IMR-90 (cell line): ENCODE results near the gene SBK2. TPM values are rescaled to one million over a fixed set of nuclear protein-coding genes. Genes with fewer than 3 reads are reported as not detected.

Experiments
- ATAC-seq: fragments of 200-7000 bp; cut with Tn5 transposase; 2 replicates; pipeline ENCODE4 v1.9.1; 2020; ENCODE audit warnings: low read depth, mild to moderate bottlenecking, moderate library complexity
- BruUV-seq: library from RNA; stranded (reverse); fragments of 400-500 nt; replicated peaks from 2 replicates; lab custom pipeline; 2021; lab: Mats Ljungman, UMichigan
- CTCF ChIA-PET: fragments of 300-600 bp; formaldehyde crosslinking; extraction: SDS; loops from one replicate; lab custom pipeline; 2021; ENCODE audit warnings: antibody characterized with exemption; lab: Yijun Ruan, JAX
- POLR2A ChIA-PET: fragments of 300-600 bp; sonication (Branson Sonifier 250); formaldehyde crosslinking; loops from one replicate; lab custom pipeline; 2022; ENCODE audit warnings: antibody characterized with exemption; ENCODE audit not compliant: unreplicated experiment; lab: Charles Lee
- DNase-seq: peaks from one replicate; pipeline ENCODE4 v3.0.0; 2013
- H2AFZ ChIP-seq: replicated peaks from 2 replicates; pipeline ENCODE3; 2013; ENCODE audit warnings: low read length, mild to moderate bottlenecking; ENCODE audit not compliant: poor library complexity
- H2AK5ac ChIP-seq: 2 replicates; pipeline ENCODE4 v1.6.1; 2013; ENCODE audit warnings: low read depth, low read length, inconsistent platforms
- H2AK9ac ChIP-seq: replicated peaks from 2 replicates; pipeline ENCODE3; 2013; ENCODE audit warnings: mild to moderate bottlenecking, low read depth, low read length, moderate library complexity; ENCODE audit not compliant: poor library complexity
- H2BK120ac ChIP-seq: 2 replicates; pipeline ENCODE4 v1.6.1; 2013; ENCODE audit warnings: low read depth, low read length, inconsistent platforms
- H2BK15ac ChIP-seq: 3 replicates; pipeline ENCODE4 v1.6.1; 2013; ENCODE audit warnings: low read depth, low read length, inconsistent platforms
- H2BK20ac ChIP-seq: 2 replicates; pipeline ENCODE4 v1.6.1; 2013; ENCODE audit warnings: low read depth, mild to moderate bottlenecking, inconsistent platforms, low read length, moderate library complexity
- H2BK5ac ChIP-seq: 2 replicates; pipeline ENCODE4 v1.6.1; 2013; ENCODE audit warnings: mild to moderate bottlenecking, low read depth, low read length, inconsistent platforms; ENCODE audit not compliant: poor library complexity, severe bottlenecking
- H3K14ac ChIP-seq: replicated peaks from 2 replicates; pipeline ENCODE4 v1.6.1; 2013; ENCODE audit warnings: low read depth, low read length, inconsistent platforms
- H3K18ac ChIP-seq: 2 replicates; pipeline ENCODE4 v1.6.1; 2013; ENCODE audit warnings: low read depth, low read length, control low read depth
- H3K23ac ChIP-seq: 2 replicates; pipeline ENCODE4 v1.6.1; 2013; ENCODE audit warnings: low read depth, low read length, inconsistent platforms
- H3K27ac ChIP-seq: 2 replicates; pipeline ENCODE4 v1.5.1; 2013; ENCODE audit warnings: mild to moderate bottlenecking, control low read depth, low read length; ENCODE audit not compliant: insufficient read depth
- H3K27me3 ChIP-seq: 2 replicates; pipeline ENCODE4 v1.6.1; 2013; ENCODE audit warnings: low read length; ENCODE audit not compliant: control insufficient read depth, insufficient read depth
- H3K36me3 ChIP-seq: 2 replicates; pipeline ENCODE4 v1.6.1; 2013; ENCODE audit warnings: low read length, mixed read lengths; ENCODE audit not compliant: control insufficient read depth, insufficient read depth
- H3K4ac ChIP-seq: 2 replicates; pipeline ENCODE4 v1.6.1; 2013; ENCODE audit warnings: low read depth, low read length, inconsistent platforms
- H3K4me1 ChIP-seq: 2 replicates; pipeline ENCODE4 v1.6.1; 2013; ENCODE audit warnings: low read length, mixed read lengths; ENCODE audit not compliant: control insufficient read depth, insufficient read depth
- H3K4me2 ChIP-seq: 2 replicates; pipeline ENCODE4 v1.6.1; 2013; ENCODE audit warnings: low read depth, mild to moderate bottlenecking, control low read depth, low read length, moderate library complexity
- H3K4me3 ChIP-seq: 2 replicates; pipeline ENCODE4 v1.5.1; 2013; ENCODE audit warnings: low read depth, mild to moderate bottlenecking, control low read depth, low read length, moderate library complexity; ENCODE audit not compliant: insufficient read depth
- H3K56ac ChIP-seq: 2 replicates; pipeline ENCODE4 v1.6.1; 2013; ENCODE audit warnings: low read length, inconsistent platforms; ENCODE audit not compliant: insufficient read depth; ENCODE audit errors: extremely low read depth
- H3K79me1 ChIP-seq, 2 experiments: 2 replicates each; pipeline ENCODE4 v1.6.1; 2013; ENCODE audit warnings: low read length in 2 of 2, inconsistent platforms in 1 of 2, low read depth in 1 of 2
- H3K9ac ChIP-seq: 2 replicates; pipeline ENCODE4 v1.6.1; 2013; ENCODE audit warnings: low read depth, low read length, control low read depth
- H3K9me1 ChIP-seq: 2 replicates; pipeline ENCODE4 v1.6.1; 2013; ENCODE audit warnings: low read length, inconsistent platforms; ENCODE audit not compliant: insufficient read depth
- H3K9me3 ChIP-seq: 2 replicates; pipeline ENCODE4 v1.6.1; 2013; ENCODE audit warnings: low read length; ENCODE audit not compliant: control insufficient read depth, insufficient read depth
- H4K20me1 ChIP-seq: 2 replicates; pipeline ENCODE4 v1.6.1; 2013; ENCODE audit warnings: low read length, inconsistent platforms; ENCODE audit not compliant: insufficient read depth
- H4K5ac ChIP-seq: 2 replicates; pipeline ENCODE4 v1.6.1; 2013; ENCODE audit warnings: mild to moderate bottlenecking, low read depth, low read length, control low read depth
- H4K8ac ChIP-seq, 2 experiments: 2 replicates each; pipeline ENCODE4 v1.6.1; 2013; ENCODE audit warnings: low read depth in 2 of 2, low read length in 2 of 2, control low read depth in 1 of 2, inconsistent platforms in 1 of 2
- H4K91ac ChIP-seq: 2 replicates; pipeline ENCODE4 v1.6.1; 2013; ENCODE audit warnings: low read depth, low read length, inconsistent platforms; ENCODE audit not compliant: insufficient read depth
- BHLHE40 ChIP-seq: fragments of 150-350 bp; IDR thresholded peaks from 2 replicates; pipeline ENCODE4 v1.6.1; 2016; ENCODE audit warnings: mild to moderate bottlenecking, low read depth, low read length
- FOS ChIP-seq: fragments of 150-350 bp; IDR thresholded peaks from 2 replicates; pipeline ENCODE4 v1.6.1; 2016; ENCODE audit warnings: low read depth, low read length
- MAFK ChIP-seq: IDR thresholded peaks from 2 replicates; pipeline ENCODE4 v1.6.1; 2012; ENCODE audit warnings: low read depth, low read length, improper control_type of control experiment
- POLR2A ChIP-seq: IDR thresholded peaks from 2 replicates; pipeline ENCODE4 v1.6.1; 2012; ENCODE audit warnings: mild to moderate bottlenecking, low read depth, low read length
- RCOR1 ChIP-seq: IDR thresholded peaks from 2 replicates; pipeline ENCODE4 v1.6.1; 2012; ENCODE audit warnings: mild to moderate bottlenecking, low read length, improper control_type of control experiment; ENCODE audit not compliant: insufficient replicate concordance
- WGBS, 2 experiments: methylation state at CpG; one replicate each; pipeline versions ENCODE4 v1.1.5 to v1.1.7; 2013; ENCODE audit warnings: missing lambda C conversion rate in 2 of 2; ENCODE audit not compliant: insufficient read length in 1 of 2; ENCODE audit errors: extremely low coverage in 2 of 2; 5-methylcytosine and 5-hydroxymethylcytosine counted together
- dilution Hi-C: fragments of 300-500 bp; cut with HindIII; formaldehyde crosslinking; loops from one replicate; pipeline ENCODE4 v1.14.3; 2018; ENCODE audit warnings: low sequenced_read_pairs; ENCODE audit not compliant: unreplicated experiment
- in situ Hi-C: fragments of 300-500 bp; cut with MboI; formaldehyde crosslinking; loops from 3 replicates; pipeline ENCODE4 v1.14.3; 2019; ENCODE audit warnings: low sequenced_read_pairs, inconsistent platforms, mixed read lengths
- intact Hi-C: fragments of 100-400 bp; cut with micrococcal nuclease; formaldehyde crosslinking; loops from 2 replicates; pipeline ENCODE4 v1.10.0; 2022
- polyA plus RNA-seq, 3 experiments: library from polyadenylated mRNA; depleted of rRNA; stranded (reverse); fragments of >200 nt; gene quantifications; 2 replicates each; pipeline ENCODE4 v1.2.3, GENCODE V29; 2012; ENCODE audit warnings: low replicate concordance in 1 of 3
- total RNA-seq: library from RNA; depleted of rRNA; stranded (reverse); fragments of >200 nt; gene quantifications from 2 replicates; pipeline ENCODE4 v1.2.3, GENCODE V29; 2012
- TF ChIP-seq, protein P1 (sequence below): fragments of 150-350 bp; IDR thresholded peaks from 2 replicates; pipeline ENCODE4 v1.6.1; 2017; ENCODE audit warnings: mild to moderate bottlenecking, antibody characterized with exemption, low read length, low read depth
- TF ChIP-seq, protein P2 (sequence below): fragments of 150-350 bp; IDR thresholded peaks from 2 replicates; pipeline ENCODE4 v1.6.1; 2016; ENCODE audit warnings: low read depth, mild to moderate bottlenecking, low read length, moderate library complexity, borderline replicate concordance

SBK2 gene
- total and polyA plus RNA-seq, 2 of the 4 experiments (the other 2 are of a cell fraction), result 0.48 TPM; not detected in 1

DNA sequence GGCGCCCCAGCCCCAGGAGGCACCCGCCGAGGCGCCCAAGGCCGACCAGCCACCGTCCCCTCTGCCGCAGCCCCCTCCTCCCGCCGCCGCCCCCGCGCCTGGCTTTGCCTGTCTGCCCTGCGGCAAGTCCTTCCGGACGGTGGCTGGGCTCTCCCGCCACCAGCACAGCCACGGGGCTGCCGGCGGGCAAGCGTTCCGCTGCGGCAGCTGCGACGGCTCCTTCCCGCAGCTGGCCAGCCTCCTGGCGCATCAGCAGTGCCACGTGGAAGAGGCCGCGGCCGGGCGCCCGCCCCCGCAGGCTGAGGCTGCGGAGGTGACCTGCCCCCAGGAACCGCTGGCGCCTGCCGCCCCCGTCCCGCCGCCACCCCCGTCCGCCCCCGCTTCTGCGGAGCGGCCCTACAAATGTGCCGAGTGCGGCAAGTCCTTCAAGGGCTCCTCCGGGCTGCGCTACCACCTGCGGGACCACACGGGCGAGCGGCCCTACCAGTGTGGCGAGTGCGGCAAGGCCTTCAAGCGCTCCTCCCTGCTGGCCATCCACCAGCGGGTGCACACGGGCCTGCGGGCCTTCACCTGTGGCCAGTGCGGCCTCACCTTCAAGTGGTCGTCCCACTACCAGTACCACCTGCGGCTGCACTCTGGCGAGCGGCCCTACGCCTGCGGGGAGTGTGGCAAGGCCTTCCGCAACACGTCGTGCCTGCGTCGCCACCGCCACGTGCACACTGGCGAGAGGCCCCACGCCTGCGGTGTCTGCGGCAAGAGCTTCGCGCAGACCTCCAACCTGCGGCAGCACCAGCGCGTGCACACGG, 54.6 kb downstream of the SBK2 start (continued):
- TF ChIP-seq FOS, result no peak

DNA sequence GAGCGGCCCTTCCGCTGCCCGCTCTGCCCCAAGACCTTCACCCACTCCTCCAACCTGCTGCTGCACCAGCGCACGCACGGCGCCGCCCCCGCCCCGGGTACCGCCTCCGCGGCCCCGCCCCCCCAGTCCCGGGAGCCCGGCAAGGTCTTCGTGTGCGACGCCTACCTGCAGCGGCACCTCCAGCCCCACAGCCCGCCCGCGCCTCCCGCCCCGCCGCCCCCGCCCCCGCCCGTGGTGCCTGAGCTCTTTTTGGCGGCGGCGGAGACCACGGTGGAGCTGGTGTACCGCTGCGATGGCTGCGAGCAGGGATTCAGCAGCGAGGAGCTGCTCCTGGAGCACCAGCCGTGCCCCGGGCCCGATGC, 55.2 kb downstream of the SBK2 start:
- Histone ChIP-seq H3K14ac (no peak overlapping the region), H3K4me3 (no peak overlapping the region), H3K23ac (no peak overlapping the region), H3K4ac (no peak overlapping the region), H4K8ac (no peak overlapping the region), H3K9me3 (no peaks in the 10 kb centered on the region), H3K4me1 (peaks cover 17% of the 10 kb centered on the region), H3K18ac (no peak overlapping the region), H4K5ac (no peak overlapping the region), H2BK120ac (no peak overlapping the region), H2AFZ (no peak overlapping the region), H3K79me1 (peaks cover 19 to 59% of the 10 kb centered on the region in 2 experiments), H3K36me3 (peaks cover 12% of the 10 kb centered on the region; the same call in 1 of the 2 replicates), H3K9me1 (peaks cover 14% of the 10 kb centered on the region), H2BK5ac (no peak overlapping the region), H2BK15ac (no peak overlapping the region), H4K20me1 (no peaks in the 10 kb centered on the region; the same call in 1 of the 2 replicates), H4K91ac (no peak overlapping the region), H3K4me2 (no peak overlapping the region), H2BK20ac (no peak overlapping the region), H2AK5ac (no peak overlapping the region), H3K56ac (no peak overlapping the region), H3K9ac (no peak overlapping the region), H2AK9ac (no peak overlapping the region), H3K27ac (no peak overlapping the region), H3K27me3 (no peaks in the 10 kb centered on the region)
- ChIA-PET POLR2A (no interaction called here), CTCF (no interaction called here)
- TF ChIP-seq, protein P1, sequence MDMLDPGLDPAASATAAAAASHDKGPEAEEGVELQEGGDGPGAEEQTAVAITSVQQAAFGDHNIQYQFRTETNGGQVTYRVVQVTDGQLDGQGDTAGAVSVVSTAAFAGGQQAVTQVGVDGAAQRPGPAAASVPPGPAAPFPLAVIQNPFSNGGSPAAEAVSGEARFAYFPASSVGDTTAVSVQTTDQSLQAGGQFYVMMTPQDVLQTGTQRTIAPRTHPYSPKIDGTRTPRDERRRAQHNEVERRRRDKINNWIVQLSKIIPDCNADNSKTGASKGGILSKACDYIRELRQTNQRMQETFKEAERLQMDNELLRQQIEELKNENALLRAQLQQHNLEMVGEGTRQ, result no peak
- TF ChIP-seq BHLHE40, result no peak
- no peak for TF ChIP-seq MAFK
- no peak for TF ChIP-seq POLR2A
- TF ChIP-seq, protein P2, sequence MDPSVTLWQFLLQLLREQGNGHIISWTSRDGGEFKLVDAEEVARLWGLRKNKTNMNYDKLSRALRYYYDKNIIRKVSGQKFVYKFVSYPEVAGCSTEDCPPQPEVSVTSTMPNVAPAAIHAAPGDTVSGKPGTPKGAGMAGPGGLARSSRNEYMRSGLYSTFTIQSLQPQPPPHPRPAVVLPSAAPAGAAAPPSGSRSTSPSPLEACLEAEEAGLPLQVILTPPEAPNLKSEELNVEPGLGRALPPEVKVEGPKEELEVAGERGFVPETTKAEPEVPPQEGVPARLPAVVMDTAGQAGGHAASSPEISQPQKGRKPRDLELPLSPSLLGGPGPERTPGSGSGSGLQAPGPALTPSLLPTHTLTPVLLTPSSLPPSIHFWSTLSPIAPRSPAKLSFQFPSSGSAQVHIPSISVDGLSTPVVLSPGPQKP, result no peak
- no peak for TF ChIP-seq RCOR1
- no peak for TF ChIP-seq FOS
- 69% methylated on average over 8 of the region's 40 CpGs; no CpG with 5 or more reads in 1 of the 2 experiments for WGBS, 2 experiments
- dilution Hi-C loops, result no loop called here
- intact Hi-C loops, result no loop called here
- in situ Hi-C loops, result loop anchor here (25.0 kb wide), 1 partner anchor 1019 kb away; the partner anchor contains the start of genes CDC42EP5 and LENG9
- ATAC-seq, result no peak
- DNase-seq, result no peak
- BruUV-seq, result no TSS peak
